ENCODE measurements around the gene RRAS2. TPM values are rescaled to one million over a fixed set of nuclear protein-coding genes. Genes with fewer than 3 reads are reported as not detected.

The RRAS2 gene
- polyA plus RNA-seq, 3 donors, result 53.4 to 60.5 (median 56.4) TPM

GRCh38 chr11:14340721-14341120, 18.3 kb downstream of the RRAS2 start:
- no peak for DNase-seq (ENCODE audit: low read depth in 3 of 3, low spot score in 2 of 3)

- no peak for DNase-seq (ENCODE audit: low read depth in 3 of 3, low spot score in 2 of 3)
These were observed 19.6 kb downstream of the RRAS2 start for GRCh38 chr11:14339356-14339755.

GRCh38 chr11:14336507-14337503, 22.2 kb downstream of the RRAS2 start:
- no peak for DNase-seq (ENCODE audit: low read depth in 3 of 3, low spot score in 2 of 3)

- DNase-seq (ENCODE audit: low read depth in 3 of 3, low spot score in 2 of 3), result no peak
These were observed 23.3 kb downstream of the RRAS2 start for GRCh38 chr11:14335712-14336111.

GRCh38 chr11:14334893-14335292, 24.1 kb downstream of the RRAS2 start:
- DNase-seq (ENCODE audit: low read depth in 3 of 3, low spot score in 2 of 3), result no peak

- DNase-seq (ENCODE audit: low read depth in 3 of 3, low spot score in 2 of 3), result no peak
These were observed 24.8 kb downstream of the RRAS2 start for GRCh38 chr11:14334192-14334591.

- no peak for DNase-seq (ENCODE audit: low read depth in 3 of 3, low spot score in 2 of 3)
These were observed 27.4 kb downstream of the RRAS2 start for GRCh38 chr11:14331476-14332136.

GRCh38 chr11:14330881-14331280, 28.1 kb downstream of the RRAS2 start:
- DNase-seq (ENCODE audit: low read depth in 3 of 3, low spot score in 2 of 3), result no peak

- DNase-seq (ENCODE audit: low read depth in 3 of 3, low spot score in 2 of 3), result no peak
These were observed 29.3 kb downstream of the RRAS2 start for GRCh38 chr11:14329702-14330101.

- DNase-seq (ENCODE audit: low read depth in 3 of 3, low spot score in 2 of 3), result no peak
These were observed 31.9 kb downstream of the RRAS2 start for GRCh38 chr11:14327116-14327515.

GRCh38 chr11:14323118-14323676, 35.8 kb downstream of the RRAS2 start:
- no peak for DNase-seq (ENCODE audit: low read depth in 3 of 3, low spot score in 2 of 3)

GRCh38 chr11:14322510-14322909, 36.5 kb downstream of the RRAS2 start:
- no peak for DNase-seq (ENCODE audit: low read depth in 3 of 3, low spot score in 2 of 3)

- DNase-seq (ENCODE audit: low read depth in 3 of 3, low spot score in 2 of 3), result no peak
These were observed 39.0 kb downstream of the RRAS2 start for GRCh38 chr11:14320020-14320419.

GRCh38 chr11:14318581-14318981, 40.4 kb downstream of the RRAS2 start:
- no peak for DNase-seq (ENCODE audit: low read depth in 3 of 3, low spot score in 2 of 3)

GRCh38 chr11:14317659-14318325, 41.2 kb downstream of the RRAS2 start:
- no peak for DNase-seq (ENCODE audit: low read depth in 3 of 3, low spot score in 2 of 3)

- no peak for DNase-seq (ENCODE audit: low read depth in 3 of 3, low spot score in 2 of 3)
These were observed 43.9 kb downstream of the RRAS2 start for GRCh38 chr11:14315130-14315529.

GRCh38 chr11:14314127-14314526, 44.9 kb downstream of the RRAS2 start:
- no peak for DNase-seq (ENCODE audit: low read depth in 3 of 3, low spot score in 2 of 3)

GRCh38 chr11:14312736-14313438, 46.1 kb downstream of the RRAS2 start:
- DNase-seq (ENCODE audit: low read depth in 3 of 3, low spot score in 2 of 3), result no peak

GRCh38 chr11:14310679-14311078, 48.3 kb downstream of the RRAS2 start:
- no peak for DNase-seq (ENCODE audit: low read depth in 3 of 3, low spot score in 2 of 3)

GRCh38 chr11:14309425-14310192, 49.4 kb downstream of the RRAS2 start:
- no peak for DNase-seq (ENCODE audit: low read depth in 3 of 3, low spot score in 2 of 3)
